Neutrophil (primary cell): ENCODE results near the gene CLDN10.

Experiments
- H3K27ac ChIP-seq: fragments of 200-600 bp; sonication (generic); 2 replicates; pipeline ENCODE4 v1.5.1; 2016; ENCODE audit warnings: mild to moderate bottlenecking, moderate library complexity
- H3K27me3 ChIP-seq: fragments of 200-600 bp; sonication (generic); 2 replicates; pipeline ENCODE4 v1.6.0; 2016; ENCODE audit warnings: mild to moderate bottlenecking
- H3K36me3 ChIP-seq: fragments of 200-600 bp; sonication (generic); 2 replicates; pipeline ENCODE4 v1.5.1; 2017
- H3K4me1 ChIP-seq, 2 experiments: fragments of 200-600 bp in 1 of 2; sonication (generic) in 1 of 2; 1 replicate in 1 of 2; 2 replicates in 1 of 2; pipeline versions ENCODE4 v1.5.1 to v1.6.1; 2013 to 2016; ENCODE audit warnings: low read depth in 1 of 2, low read length in 1 of 2, mild to moderate bottlenecking in 1 of 2, moderate library complexity in 1 of 2; ENCODE audit not compliant: control insufficient read depth in 1 of 2, insufficient read depth in 1 of 2
- H3K4me3 ChIP-seq, 2 experiments: fragments of 200-600 bp in 1 of 2; sonication (generic) in 1 of 2; 1 replicate in 1 of 2; 2 replicates in 1 of 2; pipeline ENCODE4 v1.5.1; 2013 to 2016; ENCODE audit warnings: low read depth in 1 of 2, low read length in 1 of 2, mild to moderate bottlenecking in 1 of 2, moderate library complexity in 1 of 2
- H3K9me3 ChIP-seq: fragments of 200-600 bp; sonication (generic); 2 replicates; pipeline ENCODE4 v1.5.1; 2016
- CTCF ChIP-seq: fragments of 200-600 bp; sonication (generic); IDR thresholded peaks from 2 replicates; pipeline ENCODE4 v1.5.1; 2016; ENCODE audit warnings: antibody characterized with exemption

Gene CLDN10

GRCh38 chr13:95541308-95541707 is 11.2 kb upstream of the CLDN10 start:
- no peaks in the 10 kb centered on the region for H3K9me3 ChIP-seq
- H3K27ac ChIP-seq: no peak overlapping the region
- H3K27me3 ChIP-seq: no peaks in the 10 kb centered on the region
- H3K4me1 ChIP-seq: no peaks in the 10 kb centered on the region
- no peaks in the 10 kb centered on the region for H3K36me3 ChIP-seq
- H3K4me3 ChIP-seq: no peak overlapping the region
- TF ChIP-seq CTCF: no peak

GRCh38 chr13:95541911-95542474 is 10.5 kb upstream of the CLDN10 start:
- no peak for TF ChIP-seq CTCF
- H3K4me1 ChIP-seq: no peaks in the 10 kb centered on the region
- no peaks in the 10 kb centered on the region for H3K9me3 ChIP-seq

GRCh38 chr13:95544293-95544692 is 8.2 kb upstream of the CLDN10 start:
- H3K27me3 ChIP-seq: no peaks in the 10 kb centered on the region
- no peak for TF ChIP-seq CTCF
- H3K4me3 ChIP-seq: no peak overlapping the region
- H3K27ac ChIP-seq: no peak overlapping the region
- H3K4me1 ChIP-seq: no peaks in the 10 kb centered on the region
- H3K9me3 ChIP-seq: no peaks in the 10 kb centered on the region
- no peaks in the 10 kb centered on the region for H3K36me3 ChIP-seq

More at GRCh38 chr13:95541911-95542474, 10.5 kb upstream of the CLDN10 start:
- H3K4me3 ChIP-seq: no peak overlapping the region
- H3K36me3 ChIP-seq: no peaks in the 10 kb centered on the region
- no peak overlapping the region for H3K27ac ChIP-seq
- H3K27me3 ChIP-seq: no peaks in the 10 kb centered on the region

- no peaks in the 10 kb centered on the region for H3K9me3 ChIP-seq
- TF ChIP-seq CTCF: no peak
- H3K4me3 ChIP-seq: no peak overlapping the region
- H3K4me1 ChIP-seq: no peaks in the 10 kb centered on the region
- no peak overlapping the region for H3K27ac ChIP-seq
- peaks cover 11% of the 10 kb centered on the region for H3K27me3 ChIP-seq
- H3K36me3 ChIP-seq: no peaks in the 10 kb centered on the region
These were observed 5.6 kb upstream of the CLDN10 start for GRCh38 chr13:95546919-95547318.

GRCh38 chr13:95547531-95548167 is 4.9 kb upstream of the CLDN10 start:
- Histone ChIP-seq H3K4me3 (no peak overlapping the region), H3K27ac (no peak overlapping the region), H3K4me1 (peaks cover 2 to 7% of the 10 kb centered on the region in 2 experiments), H3K36me3 (no peaks in the 10 kb centered on the region), H3K9me3 (no peaks in the 10 kb centered on the region), H3K27me3 (peaks cover 18% of the 10 kb centered on the region)
- no peak for TF ChIP-seq CTCF
